ENCODE data around the gene DHFR2. TPM values are rescaled to one million over a fixed set of nuclear protein-coding genes. Genes with fewer than 3 reads are reported as not detected.
A peak's percentile ranks its signal among the peaks of the same experiment; 100 is the strongest.

DHFR2 gene
- total RNA-seq, 2 experiments from 2014 or later, result 6.3 to 8.1 TPM

- H3K4me1 Mint-ChIP-seq (ENCODE audit: low read depth), result peaks cover 35% of the 10 kb centered on the region
- peaks cover 14% of the 10 kb centered on the region for H3K36me3 Mint-ChIP-seq (ENCODE audit: low read depth)
- TF ChIP-seq CTCF (IDR thresholded peaks at IDR 0.05), result no peak
- H3K4me3 Mint-ChIP-seq, result peak overlapping the region; percentile 2
- CTCF ChIA-PET, result interaction anchor here (0.9 to 1.4 kb wide), 2 partner anchors 9 to 52 kb away, joined by 3 read pairs; no protein-coding TSS in a partner anchor
- ATAC-seq, result peak; percentile 84
- POLR2A ChIA-PET, result no interaction called here
- DNase-seq, result peak; percentile 2
- no peaks in the 10 kb centered on the region for H3K27me3 Mint-ChIP-seq
- H3K27ac Mint-ChIP-seq, result peak overlapping the region; percentile 66
- intact Hi-C loops (cut with micrococcal nuclease), result loop anchor here (2.0 kb wide), 1 partner anchor 52 kb away; the partner anchor contains the start of genes DHFR2 and NSUN3
- no peaks in the 10 kb centered on the region for H3K9me3 Mint-ChIP-seq
Observed at GRCh38 chr3:94011233-94011711, 51.4 kb downstream of the DHFR2 start.

GRCh38 chr3:94009608-94010007 is 53.1 kb downstream of the DHFR2 start:
- Mint-ChIP-seq H3K4me3 (no peak overlapping the region), H3K9me3 (no peaks in the 10 kb centered on the region), H3K27ac (no peak overlapping the region), H3K27me3 (no peaks in the 10 kb centered on the region), H3K4me1 (ENCODE audit: low read depth) (peaks cover 30% of the 10 kb centered on the region), H3K36me3 (ENCODE audit: low read depth) (peaks cover 9% of the 10 kb centered on the region)
- ChIA-PET POLR2A (interaction anchor here (1.2 kb wide), 1 partner anchor 53 kb away, joined by 3 read pairs; the partner anchor contains the start of genes DHFR2 and NSUN3), CTCF (interaction anchor here (1.1 to 1.3 kb wide), 2 partner anchors 28 to 53 kb away, joined by 3 to 4 read pairs; partner anchors contain the start of genes DHFR2 and NSUN3)
- ATAC-seq (no peak), DNase-seq (no peak)
- TF ChIP-seq CTCF (IDR thresholded peaks at IDR 0.05), result no peak
- intact Hi-C loops (cut with micrococcal nuclease), result loop anchor here (2.0 kb wide), 1 partner anchor 53 kb away; the partner anchor contains the start of genes DHFR2 and NSUN3

GRCh38 chr3:94008253-94008652 is 54.5 kb downstream of the DHFR2 start:
- Mint-ChIP-seq H3K27me3 (no peaks in the 10 kb centered on the region), H3K36me3 (ENCODE audit: low read depth) (peaks cover 6% of the 10 kb centered on the region), H3K4me3 (no peak overlapping the region), H3K4me1 (ENCODE audit: low read depth) (peaks cover 27% of the 10 kb centered on the region), H3K27ac (no peak overlapping the region), H3K9me3 (no peaks in the 10 kb centered on the region)
- ChIA-PET CTCF (interaction anchor here (0.6 to 1.4 kb wide), 6 partner anchors 23 to 94 kb away, joined by 3 to 6 read pairs (median 3); no protein-coding TSS in a partner anchor), POLR2A (interaction anchor here (1.2 kb wide), 1 partner anchor 55 kb away, joined by 4 read pairs; the partner anchor contains the start of genes DHFR2 and NSUN3)
- no peak for TF ChIP-seq CTCF (IDR thresholded peaks at IDR 0.05)
- DNase-seq, result no peak
- intact Hi-C loops (cut with micrococcal nuclease), result no loop called here
- ATAC-seq, result no peak

Other genes with a start within 250 kb of the DHFR2 start
- gene PROS1, start 89.0 kb downstream of the DHFR2 start, total RNA-seq, result under 1 TPM in 1 of 2 experiments, not detected in 1; 0.20 TPM
- gene ARL13B, start 82.8 kb downstream of the DHFR2 start, total RNA-seq, result 1 to 10 TPM; 8.0 to 10.0 TPM
- not detected for gene STX19, start 34.3 kb downstream of the DHFR2 start, total RNA-seq
- 10 to 100 TPM; 11.9 to 15.5 TPM for gene NSUN3, start 145 bp upstream of the DHFR2 start, total RNA-seq

All from activated CD8-positive, alpha-beta T cell treated with anti-CD3 and anti-CD28 coated beads for 36 hours (primary cell).